Rectal smooth muscle tissue (tissue), 1 donor: ENCODE data around the gene HDAC9.

ENCODE experiments used
- H3K27ac ChIP-seq: one replicate; pipeline ENCODE4 v1.7.0; 2013; ENCODE audit warnings: low read depth, low read length, inconsistent platforms
- H3K27me3 ChIP-seq: one replicate; pipeline ENCODE4 v1.7.0; 2013; ENCODE audit warnings: low read length; ENCODE audit not compliant: control insufficient read depth, insufficient read depth
- H3K36me3 ChIP-seq: one replicate; pipeline ENCODE4 v1.7.0; 2013; ENCODE audit warnings: low read length; ENCODE audit not compliant: control insufficient read depth, insufficient read depth
- H3K4me1 ChIP-seq: one replicate; pipeline ENCODE4 v1.7.0; 2013; ENCODE audit warnings: low read length; ENCODE audit not compliant: control insufficient read depth, insufficient read depth
- H3K4me3 ChIP-seq: one replicate; pipeline ENCODE4 v1.7.0; 2013; ENCODE audit warnings: low read length
- H3K9ac ChIP-seq: one replicate; pipeline ENCODE4 v1.7.0; 2013; ENCODE audit warnings: low read length

The HDAC9 gene

DNA sequence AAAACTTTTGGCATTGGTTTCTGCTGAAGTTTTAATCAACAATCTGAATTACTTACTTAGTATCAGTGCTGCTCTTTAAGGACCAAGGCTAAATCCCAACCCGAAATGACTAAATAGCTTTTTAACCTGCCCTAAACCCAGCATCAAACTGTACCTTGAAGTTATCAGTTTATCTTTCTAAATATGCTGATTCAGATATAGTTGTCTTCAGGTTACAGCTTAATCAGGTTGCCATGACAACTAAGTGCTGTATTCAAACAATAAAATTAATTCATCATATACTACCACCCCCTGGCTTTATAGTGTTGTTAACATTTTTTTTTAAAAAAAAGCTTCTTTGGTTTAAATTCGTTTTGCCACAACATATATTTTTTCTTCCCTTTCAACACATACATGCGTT is 382.3 kb downstream of the HDAC9 start:
- H3K36me3 ChIP-seq = no peaks in the 10 kb centered on the region

DNA sequence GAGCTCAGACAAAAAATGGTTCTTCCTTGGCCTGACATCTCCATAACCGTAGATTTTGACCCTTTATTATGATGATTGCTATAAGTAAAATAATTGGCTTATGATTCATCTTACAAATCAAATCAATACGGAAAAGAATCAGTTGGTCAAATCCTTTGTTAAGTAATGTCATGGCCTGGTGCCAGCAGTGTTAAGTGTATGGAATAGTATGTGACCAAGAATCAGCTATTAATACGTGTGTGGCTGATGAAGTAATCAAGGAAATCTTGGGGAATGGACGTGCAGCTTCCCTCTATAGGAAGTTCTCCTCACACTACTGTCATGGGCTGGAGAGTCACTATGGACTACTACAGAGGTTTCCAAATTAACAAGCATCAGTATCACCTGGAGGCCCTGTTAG is 391.3 kb downstream of the HDAC9 start:
- no peak overlapping the region for H3K9ac ChIP-seq
- H3K4me1 ChIP-seq = no peaks in the 10 kb centered on the region
- H3K27ac ChIP-seq = no peak overlapping the region
- H3K27me3 ChIP-seq = no peaks in the 10 kb centered on the region
- H3K36me3 ChIP-seq = no peaks in the 10 kb centered on the region
- no peak overlapping the region for H3K4me3 ChIP-seq

More for the DNA sequence above, 382.3 kb downstream of the HDAC9 start:
- H3K9ac ChIP-seq = no peak overlapping the region
- no peak overlapping the region for H3K27ac ChIP-seq
- no peaks in the 10 kb centered on the region for H3K27me3 ChIP-seq
- H3K4me3 ChIP-seq = no peak overlapping the region
- H3K4me1 ChIP-seq = no peaks in the 10 kb centered on the region

DNA sequence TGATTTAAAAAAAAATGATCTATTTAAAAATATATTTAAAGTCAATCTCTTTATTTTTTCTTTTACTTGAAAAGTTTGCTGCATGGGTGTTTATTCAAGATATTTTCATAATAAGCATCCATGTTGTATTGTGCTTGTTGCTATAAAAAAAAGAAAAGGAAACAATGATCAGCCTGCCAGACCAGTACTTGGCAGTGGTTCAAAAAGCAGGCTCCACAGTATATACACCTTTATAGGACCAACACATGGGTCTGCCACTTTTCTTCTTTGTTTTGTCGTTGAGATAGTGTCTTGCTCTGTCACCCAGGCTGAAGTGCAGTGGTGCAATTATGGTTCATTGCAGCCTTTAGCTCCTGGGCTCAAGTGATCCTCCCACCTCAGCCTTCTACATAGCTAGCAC is 393.9 kb downstream of the HDAC9 start:
- no peak overlapping the region for H3K4me3 ChIP-seq
- no peak overlapping the region for H3K9ac ChIP-seq
- no peak overlapping the region for H3K27ac ChIP-seq
- no peaks in the 10 kb centered on the region for H3K27me3 ChIP-seq
- no peaks in the 10 kb centered on the region for H3K36me3 ChIP-seq
- no peaks in the 10 kb centered on the region for H3K4me1 ChIP-seq

DNA sequence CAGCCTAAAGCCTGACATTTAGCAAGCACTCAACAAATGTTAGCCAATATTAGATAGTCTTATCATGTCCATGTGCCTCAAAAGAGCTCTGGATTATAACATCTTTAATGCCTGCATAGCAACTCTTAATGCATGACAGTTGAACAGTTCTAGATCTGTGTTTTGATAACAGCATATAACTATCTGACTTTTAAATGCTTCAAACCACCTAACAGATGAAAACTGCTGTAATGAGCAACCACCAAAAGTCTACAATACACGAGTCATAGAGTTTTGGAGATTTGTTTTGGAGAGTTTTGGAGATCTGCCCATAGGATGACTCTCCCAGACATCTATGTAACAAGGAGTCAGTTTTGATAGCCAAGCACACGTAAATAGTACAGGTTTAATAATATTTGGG is 394.6 kb downstream of the HDAC9 start:
- H3K36me3 ChIP-seq = no peaks in the 10 kb centered on the region
- no peak overlapping the region for H3K9ac ChIP-seq
- no peak overlapping the region for H3K27ac ChIP-seq
- no peaks in the 10 kb centered on the region for H3K27me3 ChIP-seq
- no peaks in the 10 kb centered on the region for H3K4me1 ChIP-seq
- no peak overlapping the region for H3K4me3 ChIP-seq

DNA sequence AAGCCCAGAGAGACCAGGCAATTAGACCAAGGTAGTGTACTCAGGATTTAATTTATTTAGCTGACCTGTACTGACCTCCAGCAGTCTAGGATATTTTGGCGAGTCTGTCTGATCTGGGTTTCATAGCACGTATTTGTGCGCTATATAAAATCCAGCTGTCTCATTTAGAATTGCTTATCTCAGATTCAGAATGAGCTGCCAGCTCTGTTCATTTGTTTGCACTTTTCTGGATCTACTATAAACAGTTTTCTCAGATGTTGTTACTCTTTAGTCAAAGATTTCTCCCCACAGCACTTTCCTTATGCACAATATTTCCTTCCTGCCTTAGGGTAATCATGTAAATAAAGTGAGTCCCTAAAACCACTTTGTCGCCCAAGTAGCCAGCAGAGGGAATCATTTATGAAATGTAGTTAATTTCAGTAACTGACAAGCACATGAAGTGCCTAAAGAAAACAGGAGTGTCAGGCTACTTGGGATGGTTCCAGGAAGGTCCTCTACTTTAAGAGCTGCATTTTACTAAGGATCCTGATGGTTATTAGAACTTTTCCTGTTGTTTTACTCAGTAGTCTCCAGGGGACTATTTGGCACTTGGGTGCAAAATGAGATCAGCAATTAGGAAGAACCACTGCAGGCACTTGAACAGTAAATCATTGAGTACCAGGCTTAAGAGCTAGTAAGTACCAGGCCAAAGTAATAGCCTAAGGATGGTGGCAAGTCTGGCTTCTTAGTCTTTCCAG is 395.5 kb downstream of the HDAC9 start:
- Histone ChIP-seq H3K36me3 (no peaks in the 10 kb centered on the region), H3K27me3 (no peaks in the 10 kb centered on the region), H3K27ac (no peak overlapping the region), H3K4me3 (no peak overlapping the region), H3K9ac (no peak overlapping the region), H3K4me1 (no peaks in the 10 kb centered on the region)

DNA sequence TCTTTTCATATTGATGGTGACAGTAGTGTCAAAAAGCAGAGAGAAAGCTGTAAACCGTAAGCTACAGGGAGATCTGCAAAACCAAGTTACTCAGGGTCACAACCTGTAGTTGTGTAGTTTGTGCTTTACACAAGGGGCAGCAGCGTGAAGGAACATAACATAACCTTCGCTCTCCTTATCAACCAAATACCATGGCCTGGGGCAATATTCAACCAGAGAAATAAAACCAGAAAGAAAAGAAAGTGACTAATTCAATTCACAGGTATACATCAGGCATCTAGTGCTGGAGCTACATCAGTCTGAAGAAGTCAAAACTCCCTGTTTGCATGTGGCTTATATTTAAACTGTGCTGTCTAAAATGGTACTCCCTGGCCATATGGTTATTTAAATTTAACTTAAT is 397.6 kb downstream of the HDAC9 start:
- no peaks in the 10 kb centered on the region for H3K4me1 ChIP-seq
- no peak overlapping the region for H3K4me3 ChIP-seq
- no peak overlapping the region for H3K27ac ChIP-seq
- H3K27me3 ChIP-seq = no peaks in the 10 kb centered on the region
- H3K9ac ChIP-seq = no peak overlapping the region
- H3K36me3 ChIP-seq = no peaks in the 10 kb centered on the region

DNA sequence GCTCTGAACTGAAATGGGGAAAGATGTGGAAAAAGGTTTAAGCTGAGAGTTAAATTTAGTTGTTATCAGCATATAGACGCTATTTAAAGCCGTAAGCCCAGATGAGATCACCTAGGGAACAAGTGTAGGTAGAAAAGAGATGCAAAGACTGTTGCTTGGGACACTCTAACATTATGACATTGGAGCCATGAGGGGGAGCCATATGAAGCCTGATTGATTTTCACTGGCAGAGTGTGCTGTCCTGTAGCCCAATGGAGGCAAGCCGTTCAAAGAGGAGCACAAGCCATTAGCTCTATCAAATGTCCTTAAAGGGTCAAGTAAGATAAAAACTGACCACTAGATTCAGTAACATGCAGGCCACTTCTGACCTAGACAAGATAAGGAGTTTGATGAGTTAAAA is 398.6 kb downstream of the HDAC9 start:
- no peak overlapping the region for H3K4me3 ChIP-seq
- H3K27ac ChIP-seq = no peak overlapping the region
- H3K36me3 ChIP-seq = no peaks in the 10 kb centered on the region
- H3K27me3 ChIP-seq = no peaks in the 10 kb centered on the region
- H3K9ac ChIP-seq = no peak overlapping the region
- H3K4me1 ChIP-seq = no peaks in the 10 kb centered on the region

DNA sequence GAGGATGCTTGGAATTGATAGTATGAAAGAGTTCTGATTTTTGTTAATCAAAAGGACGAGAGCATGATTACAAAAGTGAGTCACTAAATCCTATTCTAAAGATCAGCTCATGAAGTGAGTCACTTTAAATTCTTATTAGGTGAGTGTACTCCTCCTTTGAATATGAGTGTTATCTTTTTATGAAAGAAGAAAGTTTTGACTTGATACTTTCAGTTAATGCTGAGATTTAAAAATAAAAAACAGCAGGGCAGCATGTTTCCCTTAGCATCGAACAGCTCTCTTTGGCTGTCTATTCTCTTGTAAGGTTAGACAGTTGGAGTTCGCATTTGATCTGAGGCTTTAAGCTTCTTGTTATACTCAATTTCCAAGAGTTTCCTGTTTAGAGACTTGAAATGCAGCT is 399.9 kb downstream of the HDAC9 start:
- H3K9ac ChIP-seq = no peak overlapping the region
- no peaks in the 10 kb centered on the region for H3K36me3 ChIP-seq
- H3K4me3 ChIP-seq = no peak overlapping the region
- H3K27me3 ChIP-seq = no peaks in the 10 kb centered on the region
- H3K27ac ChIP-seq = no peak overlapping the region
- no peaks in the 10 kb centered on the region for H3K4me1 ChIP-seq

DNA sequence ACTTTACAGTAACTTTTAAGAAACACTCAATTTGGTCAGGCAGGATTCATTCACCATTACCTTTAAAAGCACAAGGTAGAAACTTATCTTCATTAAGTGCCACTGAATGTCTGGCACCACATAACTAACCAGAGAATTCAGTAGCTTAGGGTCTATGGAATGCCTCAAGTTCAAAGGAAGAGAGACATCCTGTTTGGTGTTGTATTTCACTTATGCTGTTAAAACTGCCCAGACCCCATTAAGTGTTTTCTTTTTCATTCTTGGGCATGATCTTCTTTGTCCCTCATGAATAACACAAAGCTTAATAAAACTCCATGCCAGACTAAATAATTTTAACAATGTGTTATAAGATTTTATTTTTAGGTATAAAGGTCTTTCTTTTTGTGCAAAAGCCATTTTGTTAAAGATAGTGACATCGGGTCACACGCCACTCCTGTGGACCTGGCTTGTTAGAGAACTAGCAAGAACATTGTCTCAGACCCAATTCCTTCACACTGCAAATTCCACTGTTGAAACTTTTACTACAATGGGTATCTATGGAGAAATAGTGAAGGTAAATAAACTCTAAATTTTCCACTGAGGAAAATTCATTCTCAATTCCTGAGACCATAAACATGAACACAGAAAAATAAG is 400.9 kb downstream of the HDAC9 start:
- no peak overlapping the region for H3K27ac ChIP-seq
- H3K27me3 ChIP-seq = no peaks in the 10 kb centered on the region
- no peak overlapping the region for H3K9ac ChIP-seq
- no peaks in the 10 kb centered on the region for H3K36me3 ChIP-seq
- no peak overlapping the region for H3K4me3 ChIP-seq
- no peaks in the 10 kb centered on the region for H3K4me1 ChIP-seq

DNA sequence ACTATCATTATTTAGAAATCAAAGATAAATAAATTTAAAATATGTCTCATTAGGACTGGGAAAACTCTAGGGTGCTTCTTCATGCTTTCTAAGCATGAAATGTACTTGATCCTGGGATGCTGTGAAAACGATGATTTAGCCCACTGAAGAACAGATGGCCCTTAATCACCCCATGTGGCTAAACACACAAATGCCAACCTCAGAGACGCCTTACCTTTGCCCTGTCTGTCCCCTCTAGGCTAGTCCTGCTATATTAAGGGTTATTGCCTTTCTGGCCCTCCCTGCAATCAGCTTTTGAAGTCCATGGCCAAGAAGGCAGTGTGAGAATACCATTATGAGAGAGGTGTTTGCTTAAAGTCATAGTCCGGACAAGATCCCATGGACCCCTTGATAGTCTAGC is 404.7 kb downstream of the HDAC9 start:
- Histone ChIP-seq H3K4me3 (no peak overlapping the region), H3K36me3 (no peaks in the 10 kb centered on the region), H3K27ac (no peak overlapping the region), H3K4me1 (no peaks in the 10 kb centered on the region), H3K27me3 (no peaks in the 10 kb centered on the region), H3K9ac (no peak overlapping the region)

DNA sequence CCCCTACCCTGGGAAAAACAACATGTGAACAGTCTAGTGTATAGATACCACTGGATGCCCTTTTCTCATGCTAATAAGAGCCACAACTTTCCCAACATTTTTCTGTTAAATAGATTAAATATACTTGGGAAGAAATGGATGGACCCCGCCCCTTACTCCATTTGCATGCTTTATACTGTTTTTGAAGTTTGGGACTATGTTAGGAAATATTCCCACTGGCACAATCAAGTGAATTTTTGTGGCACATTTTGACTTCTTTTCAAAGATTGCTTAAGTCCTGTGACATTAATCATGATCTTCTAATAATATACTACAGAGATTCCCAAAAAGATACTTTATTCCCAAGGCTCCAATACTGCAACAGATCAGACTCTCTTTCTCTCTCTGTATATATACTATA is 405.3 kb downstream of the HDAC9 start:
- Histone ChIP-seq H3K27ac (no peak overlapping the region), H3K4me1 (no peaks in the 10 kb centered on the region), H3K36me3 (no peaks in the 10 kb centered on the region), H3K4me3 (no peak overlapping the region), H3K27me3 (no peaks in the 10 kb centered on the region), H3K9ac (no peak overlapping the region)

DNA sequence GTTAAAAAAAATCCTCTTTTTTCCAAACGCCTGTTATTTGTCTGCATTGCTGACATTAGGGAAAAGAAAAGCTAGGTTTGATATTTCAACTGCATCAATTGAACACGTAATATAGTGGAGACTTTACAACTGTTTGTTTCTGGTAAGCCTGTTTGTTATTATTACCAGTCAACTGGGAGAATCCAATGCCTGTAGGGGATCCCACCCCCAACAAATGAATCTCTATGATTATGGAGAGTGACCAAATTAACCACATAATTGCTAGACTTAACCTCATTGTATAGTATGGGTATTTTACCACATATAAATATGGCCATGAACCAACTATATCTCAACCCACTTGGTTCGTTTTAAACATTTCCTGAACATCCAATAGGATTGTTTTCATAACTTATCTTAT is 405.8 kb downstream of the HDAC9 start:
- H3K4me3 ChIP-seq = no peak overlapping the region
- no peak overlapping the region for H3K27ac ChIP-seq
- H3K27me3 ChIP-seq = no peaks in the 10 kb centered on the region
- H3K36me3 ChIP-seq = no peaks in the 10 kb centered on the region
- no peak overlapping the region for H3K9ac ChIP-seq
- no peaks in the 10 kb centered on the region for H3K4me1 ChIP-seq

DNA sequence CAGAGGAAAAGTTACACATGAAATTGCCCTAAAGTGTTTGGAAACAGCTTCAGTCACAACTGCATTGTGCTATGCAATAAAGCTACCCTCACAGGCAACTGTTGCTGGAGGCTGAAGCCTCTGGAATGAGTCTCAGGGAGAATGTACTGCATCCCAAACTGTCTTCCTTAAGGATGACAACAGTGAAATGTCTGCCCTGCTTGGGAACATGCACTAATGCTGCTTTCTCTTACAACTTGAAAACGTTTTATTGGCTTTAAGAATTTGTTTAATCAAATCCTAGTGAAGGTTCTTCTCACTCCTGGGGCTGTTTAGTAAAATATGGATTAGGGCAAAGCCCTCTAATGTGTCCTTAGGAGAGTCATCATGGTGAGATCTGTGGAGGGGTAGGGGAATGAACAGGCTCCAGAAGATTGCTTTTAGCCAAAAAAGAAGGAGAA is 406.5 kb downstream of the HDAC9 start:
- no peaks in the 10 kb centered on the region for H3K27me3 ChIP-seq
- H3K4me3 ChIP-seq = no peak overlapping the region
- H3K4me1 ChIP-seq = no peaks in the 10 kb centered on the region
- no peaks in the 10 kb centered on the region for H3K36me3 ChIP-seq
- no peak overlapping the region for H3K9ac ChIP-seq
- no peak overlapping the region for H3K27ac ChIP-seq
